ENCODE data around the gene DNER. TPM values are rescaled to one million over a fixed set of nuclear protein-coding genes. Genes with fewer than 3 reads are reported as not detected.

DNER gene
- total RNA-seq, 1 experiment from 2014 or later = 0.28 TPM

GRCh38 chr2:229393926-229394325 lies 320.4 kb downstream of the DNER start:
- POLR2A ChIA-PET (ENCODE audit: unreplicated experiment) = no interaction called here
- no peaks in the 10 kb centered on the region for H3K79me2 ChIP-seq (ENCODE audit: low read depth)
- H3K9me3 ChIP-seq (ENCODE audit: insufficient read depth, low read depth) = no peaks in the 10 kb centered on the region
- no peak for DNase-seq
- no peaks in the 10 kb centered on the region for H3K27me3 ChIP-seq (ENCODE audit: insufficient read depth, low read depth)
- intact Hi-C loops (cut with micrococcal nuclease; ENCODE audit: unreplicated experiment) = no loop called here
- CTCF ChIA-PET = no interaction called here
- no peaks in the 10 kb centered on the region for H3F3A ChIP-seq (ENCODE audit: insufficient read depth, low read depth)
- no peaks in the 10 kb centered on the region for H3K4me1 ChIP-seq (replicated peaks; ENCODE audit: insufficient read depth)
- TF ChIP-seq EZH2 (IDR thresholded peaks at IDR 0.05; ENCODE audit: low read depth) = no peak
- TF ChIP-seq CTCF (conservative IDR thresholded peaks at IDR 0.05) = no peak
- no peak overlapping the region for H3K4me3 ChIP-seq
- no peak overlapping the region for H3K4me2 ChIP-seq
- peaks cover 4% of the 10 kb centered on the region; the same call in 1 of the 2 replicates for H3K9me2 ChIP-seq (ENCODE audit: insufficient read depth)
- H2AFZ ChIP-seq = no peak overlapping the region
- H4K20me1 ChIP-seq (ENCODE audit: insufficient read depth) = no peaks in the 10 kb centered on the region
- no peaks in the 10 kb centered on the region for H3K36me3 ChIP-seq (ENCODE audit: low read depth)
- no TSS peak for BruUV-seq (replicated peaks)
- no peak overlapping the region for H3K27ac ChIP-seq

GRCh38 chr2:229392196-229392595 lies 322.2 kb downstream of the DNER start:
- Histone ChIP-seq H4K20me1 (ENCODE audit: insufficient read depth) (no peaks in the 10 kb centered on the region), H3K79me2 (ENCODE audit: low read depth) (no peaks in the 10 kb centered on the region), H3K27ac (no peak overlapping the region), H3K9me2 (ENCODE audit: insufficient read depth) (no peaks in the 10 kb centered on the region), H3K36me3 (ENCODE audit: low read depth) (no peaks in the 10 kb centered on the region), H3K4me1 (replicated peaks; ENCODE audit: insufficient read depth) (no peaks in the 10 kb centered on the region), H3K4me2 (no peak overlapping the region), H3K9me3 (ENCODE audit: insufficient read depth, low read depth) (no peaks in the 10 kb centered on the region), H3K4me3 (no peak overlapping the region), H3K27me3 (ENCODE audit: insufficient read depth, low read depth) (no peaks in the 10 kb centered on the region), H2AFZ (no peak overlapping the region), H3F3A (ENCODE audit: insufficient read depth, low read depth) (no peaks in the 10 kb centered on the region)
- BruUV-seq (replicated peaks) = no TSS peak
- DNase-seq = no peak
- CTCF ChIA-PET = no interaction called here
- intact Hi-C loops (cut with micrococcal nuclease; ENCODE audit: unreplicated experiment) = no loop called here
- POLR2A ChIA-PET (ENCODE audit: unreplicated experiment) = no interaction called here
- TF ChIP-seq CTCF (conservative IDR thresholded peaks at IDR 0.05) = no peak
- TF ChIP-seq EZH2 (IDR thresholded peaks at IDR 0.05; ENCODE audit: low read depth) = no peak

GRCh38 chr2:229388731-229389130 lies 325.6 kb downstream of the DNER start:
- Histone ChIP-seq H3F3A (ENCODE audit: insufficient read depth, low read depth) (no peaks in the 10 kb centered on the region), H3K9me2 (ENCODE audit: insufficient read depth) (no peaks in the 10 kb centered on the region), H2AFZ (no peak overlapping the region), H3K79me2 (ENCODE audit: low read depth) (no peaks in the 10 kb centered on the region), H3K27me3 (ENCODE audit: insufficient read depth, low read depth) (no peaks in the 10 kb centered on the region), H4K20me1 (ENCODE audit: insufficient read depth) (no peaks in the 10 kb centered on the region), H3K4me1 (replicated peaks; ENCODE audit: insufficient read depth) (no peaks in the 10 kb centered on the region), H3K4me3 (no peak overlapping the region), H3K9me3 (ENCODE audit: insufficient read depth, low read depth) (no peaks in the 10 kb centered on the region), H3K36me3 (ENCODE audit: low read depth) (no peaks in the 10 kb centered on the region), H3K27ac (no peak overlapping the region), H3K4me2 (no peak overlapping the region)
- no peak for TF ChIP-seq CTCF (conservative IDR thresholded peaks at IDR 0.05)
- TF ChIP-seq EZH2 (IDR thresholded peaks at IDR 0.05; ENCODE audit: low read depth) = no peak
- no peak for DNase-seq
- BruUV-seq (replicated peaks) = no TSS peak
- intact Hi-C loops (cut with micrococcal nuclease; ENCODE audit: unreplicated experiment) = no loop called here
- ChIA-PET POLR2A (ENCODE audit: unreplicated experiment) (no interaction called here), CTCF (no interaction called here)
